Right lobe of liver (tissue), 6 donors: ENCODE measurements around the gene TUBGCP5. TPM values are rescaled to one million over a fixed set of nuclear protein-coding genes. Genes with fewer than 3 reads are reported as not detected.

Experiments used
- ATAC-seq, 4 donors: fragments of 200-7000 bp; cut with Tn5 transposase; one replicate each; pipeline ENCODE4 v1.9.1; 2020; ENCODE audit warnings: mild to moderate bottlenecking in 4 of 4, moderate library complexity in 4 of 4
- DNase-seq, 3 donors: peaks; one replicate each; pipeline ENCODE4 v3.0.0-alpha.2; 2020
- H3K27ac ChIP-seq, 3 donors: fragments of 200-600 bp; one replicate each; pipeline ENCODE4 v1.8.0; 2022
- H3K27me3 ChIP-seq, 2 donors: fragments of 200-600 bp; one replicate each; pipeline ENCODE4 v1.8.0; 2022
- H3K36me3 ChIP-seq, 4 donors: fragments of 200-600 bp; sonication (generic) in 1 of 4; one replicate each; pipeline versions ENCODE4 v1.5.1 to v1.8.0; 2017 to 2022; ENCODE audit warnings: control low read depth in 1 of 4
- H3K4me1 ChIP-seq, 4 donors: fragments of 200-600 bp; sonication (generic) in 1 of 4; one replicate each; pipeline versions ENCODE4 v1.5.1 to v1.8.0; 2017 to 2022; ENCODE audit warnings: control low read depth in 1 of 4
- H3K4me3 ChIP-seq, 3 donors: fragments of 200-600 bp; one replicate each; pipeline ENCODE4 v1.8.0; 2022
- H3K9me3 ChIP-seq, 4 donors: fragments of 200-600 bp; sonication (generic) in 1 of 4; one replicate each; pipeline versions ENCODE4 v1.5.1 to v1.8.0; 2017 to 2022; ENCODE audit warnings: control low read depth in 1 of 4
- POLR2A ChIP-seq: fragments of 450-650 bp; IDR thresholded peaks from one replicate; pipeline ENCODE4 v1.6.1; 2017; ENCODE audit warnings: antibody characterized with exemption, mild to moderate bottlenecking
- WGBS: methylation state at CpG from one replicate; pipeline ENCODE4 v1.1.6; 2018; ENCODE audit warnings: low coverage, low lambda C conversion rate; ENCODE audit not compliant: insufficient coverage; ENCODE audit errors: missing lambda C conversion rate; 5-methylcytosine and 5-hydroxymethylcytosine counted together
- intact Hi-C, 2 donors: fragments of 100-400 bp; cut with DNase I; formaldehyde crosslinking; loops; one replicate each; pipeline versions ENCODE4 v1.11.2 to v1.14.1; 2022
- total RNA-seq, 6 experiments: library from RNA; depleted of rRNA in 2 of 6; stranded (reverse); fragments of >200 nt in 2 of 6; fragmentation: NEBNext Ultra II Directional in 3 of 6; extraction: Animal tissue kit (Norgen Biotek cat#: 25700) in 3 of 6; gene quantifications; one replicate each; pipeline versions ENCODE4 v1.1.0 to v1.2.4, GENCODE V29; 2016 to 2023
- TF ChIP-seq, protein P1 (sequence below), 4 donors: fragments of 200-600 bp in 3 of 4; fragments of 450-650 bp in 1 of 4; IDR thresholded peaks; one replicate each; pipeline versions ENCODE4 v1.5.1 to v1.8.0; 2016 to 2022; ENCODE audit warnings: antibody characterized with exemption in 4 of 4, mild to moderate bottlenecking in 2 of 4
- donor health status: DM: no; HTN: yes; CAD: no.
- donor health status: DM: no; HTN: no; CAD: no.
- donor health status: DM: no; HTN: no; CAD: no.
- donor health status: DM: no; HTN: yes; CAD: no.
- donor health status: DM: no; HTN: yes; CAD: no.

TUBGCP5 gene
- total RNA-seq, 6 experiments from 2014 or later: 7.1 to 15.6 (median 11.0) TPM

GRCh38 chr15:23003736-23004135 is 35.6 kb downstream of the TUBGCP5 start:
- H3K4me3 ChIP-seq: no peak overlapping the region
- ATAC-seq: no peak
- intact Hi-C loops: no loop called here
- H3K4me1 ChIP-seq: peaks cover 0 to 8% (median 0%) of the 10 kb centered on the region in 4 donors
- H3K36me3 ChIP-seq: peaks cover 0 to 54% (median 20%) of the 10 kb centered on the region in 4 donors
- TF ChIP-seq, protein P1, sequence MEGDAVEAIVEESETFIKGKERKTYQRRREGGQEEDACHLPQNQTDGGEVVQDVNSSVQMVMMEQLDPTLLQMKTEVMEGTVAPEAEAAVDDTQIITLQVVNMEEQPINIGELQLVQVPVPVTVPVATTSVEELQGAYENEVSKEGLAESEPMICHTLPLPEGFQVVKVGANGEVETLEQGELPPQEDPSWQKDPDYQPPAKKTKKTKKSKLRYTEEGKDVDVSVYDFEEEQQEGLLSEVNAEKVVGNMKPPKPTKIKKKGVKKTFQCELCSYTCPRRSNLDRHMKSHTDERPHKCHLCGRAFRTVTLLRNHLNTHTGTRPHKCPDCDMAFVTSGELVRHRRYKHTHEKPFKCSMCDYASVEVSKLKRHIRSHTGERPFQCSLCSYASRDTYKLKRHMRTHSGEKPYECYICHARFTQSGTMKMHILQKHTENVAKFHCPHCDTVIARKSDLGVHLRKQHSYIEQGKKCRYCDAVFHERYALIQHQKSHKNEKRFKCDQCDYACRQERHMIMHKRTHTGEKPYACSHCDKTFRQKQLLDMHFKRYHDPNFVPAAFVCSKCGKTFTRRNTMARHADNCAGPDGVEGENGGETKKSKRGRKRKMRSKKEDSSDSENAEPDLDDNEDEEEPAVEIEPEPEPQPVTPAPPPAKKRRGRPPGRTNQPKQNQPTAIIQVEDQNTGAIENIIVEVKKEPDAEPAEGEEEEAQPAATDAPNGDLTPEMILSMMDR (IDR thresholded peaks at IDR 0.05): no peak
- TF ChIP-seq POLR2A: no peak
- H3K27ac ChIP-seq: no peak overlapping the region
- no peaks in the 10 kb centered on the region for H3K9me3 ChIP-seq
- DNase-seq: no peak
- H3K27me3 ChIP-seq: no peaks in the 10 kb centered on the region
- WGBS: 100% methylated on average over 1 of the region's 5 CpGs

- Histone ChIP-seq H3K36me3 (peaks cover 0 to 46% (median 17%) of the 10 kb centered on the region in 4 donors), H3K9me3 (no peaks in the 10 kb centered on the region), H3K4me1 (peaks cover 0 to 8% (median 0%) of the 10 kb centered on the region in 4 donors), H3K4me3 (no peak overlapping the region), H3K27ac (no peak overlapping the region), H3K27me3 (no peaks in the 10 kb centered on the region)
- TF ChIP-seq POLR2A: no peak
- TF ChIP-seq, protein P1 (IDR thresholded peaks at IDR 0.05): no peak
- WGBS: 30% methylated on average over 2 of the region's 2 CpGs
- ATAC-seq: peak; percentile 61 to 99 (median 92)
- intact Hi-C loops: no loop called here
- DNase-seq: peak; percentile 46 to 76 (median 70)
Observed at GRCh38 chr15:23002920-23003319, 36.4 kb downstream of the TUBGCP5 start.

- Histone ChIP-seq H3K36me3 (peaks cover 0 to 23% (median 2%) of the 10 kb centered on the region in 4 donors), H3K4me3 (no peak overlapping the region), H3K27me3 (no peaks in the 10 kb centered on the region), H3K4me1 (no peaks in the 10 kb centered on the region), H3K9me3 (no peaks in the 10 kb centered on the region), H3K27ac (no peak overlapping the region)
- no peak for DNase-seq
- 95% methylated on average over 7 of the region's 7 CpGs for WGBS
- ATAC-seq: no peak
- intact Hi-C loops: no loop called here
- TF ChIP-seq, protein P1 (IDR thresholded peaks at IDR 0.05): no peak
- no peak for TF ChIP-seq POLR2A
Observed at GRCh38 chr15:22995795-22996194, 43.6 kb downstream of the TUBGCP5 start.

DNA sequence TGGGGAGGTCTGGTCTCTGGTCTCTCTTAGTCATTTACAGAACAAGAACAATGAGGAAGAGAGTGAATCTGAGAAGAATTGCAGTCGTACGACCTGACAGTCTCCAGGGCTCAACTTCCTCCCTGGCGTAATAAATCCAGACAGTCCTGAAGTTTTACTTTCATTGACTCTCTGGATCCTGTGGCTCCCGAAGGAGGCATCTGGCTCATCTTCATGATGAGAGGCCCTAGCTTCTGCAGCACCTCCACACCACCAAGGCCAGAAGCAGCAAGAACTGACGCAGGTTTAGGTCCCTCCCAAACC is 47.4 kb downstream of the TUBGCP5 start:
- 100% methylated on average over 1 of the region's 5 CpGs for WGBS
- no peak for TF ChIP-seq POLR2A
- TF ChIP-seq, protein P1 (IDR thresholded peaks at IDR 0.05): no peak
- intact Hi-C loops: no loop called here
- H3K27ac ChIP-seq: no peak overlapping the region
- H3K4me1 ChIP-seq: no peaks in the 10 kb centered on the region
- H3K27me3 ChIP-seq: no peaks in the 10 kb centered on the region
- no peak for DNase-seq
- ATAC-seq: peak in 1 of 4 donors; percentile 28
- no peak overlapping the region for H3K4me3 ChIP-seq
- H3K36me3 ChIP-seq: peaks cover 0 to 15% (median 2%) of the 10 kb centered on the region in 4 donors
- H3K9me3 ChIP-seq: no peaks in the 10 kb centered on the region
